Measurements from ENCODE around the gene LURAP1L. TPM values are rescaled to one million over a fixed set of nuclear protein-coding genes. Genes with fewer than 3 reads are reported as not detected.
A peak's percentile ranks its signal among the peaks of the same experiment; 100 is the strongest.

Gene LURAP1L
- total RNA-seq, 1 donor = 38.0 TPM

DNA sequence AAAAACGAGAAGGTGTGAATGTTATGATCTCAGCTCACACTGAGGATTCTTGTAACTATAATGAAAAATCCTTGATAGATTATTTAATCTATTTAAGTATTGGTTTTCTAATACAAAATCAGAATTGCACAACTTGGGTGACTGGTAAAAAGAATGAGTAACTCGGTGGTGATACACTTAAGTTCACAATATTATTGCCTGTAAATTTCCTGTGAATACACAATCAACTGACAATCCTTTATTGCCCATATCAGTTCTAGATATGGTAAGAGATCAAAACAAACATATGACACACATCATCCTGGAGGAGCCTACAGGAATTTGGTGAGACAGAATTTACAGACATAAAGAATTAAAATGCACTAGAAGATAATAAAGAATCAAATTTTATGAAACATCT is 14.1 kb upstream of the LURAP1L start:
- DNase-seq (ENCODE audit: low read depth) = no peak
- H3K4me3 ChIP-seq (ENCODE audit: low read depth, low read length) = no peak overlapping the region
- TF ChIP-seq, protein P1, sequence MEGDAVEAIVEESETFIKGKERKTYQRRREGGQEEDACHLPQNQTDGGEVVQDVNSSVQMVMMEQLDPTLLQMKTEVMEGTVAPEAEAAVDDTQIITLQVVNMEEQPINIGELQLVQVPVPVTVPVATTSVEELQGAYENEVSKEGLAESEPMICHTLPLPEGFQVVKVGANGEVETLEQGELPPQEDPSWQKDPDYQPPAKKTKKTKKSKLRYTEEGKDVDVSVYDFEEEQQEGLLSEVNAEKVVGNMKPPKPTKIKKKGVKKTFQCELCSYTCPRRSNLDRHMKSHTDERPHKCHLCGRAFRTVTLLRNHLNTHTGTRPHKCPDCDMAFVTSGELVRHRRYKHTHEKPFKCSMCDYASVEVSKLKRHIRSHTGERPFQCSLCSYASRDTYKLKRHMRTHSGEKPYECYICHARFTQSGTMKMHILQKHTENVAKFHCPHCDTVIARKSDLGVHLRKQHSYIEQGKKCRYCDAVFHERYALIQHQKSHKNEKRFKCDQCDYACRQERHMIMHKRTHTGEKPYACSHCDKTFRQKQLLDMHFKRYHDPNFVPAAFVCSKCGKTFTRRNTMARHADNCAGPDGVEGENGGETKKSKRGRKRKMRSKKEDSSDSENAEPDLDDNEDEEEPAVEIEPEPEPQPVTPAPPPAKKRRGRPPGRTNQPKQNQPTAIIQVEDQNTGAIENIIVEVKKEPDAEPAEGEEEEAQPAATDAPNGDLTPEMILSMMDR (IDR thresholded peaks at IDR 0.05; ENCODE audit: insufficient read depth, low read depth, low read length) = no peak

DNA sequence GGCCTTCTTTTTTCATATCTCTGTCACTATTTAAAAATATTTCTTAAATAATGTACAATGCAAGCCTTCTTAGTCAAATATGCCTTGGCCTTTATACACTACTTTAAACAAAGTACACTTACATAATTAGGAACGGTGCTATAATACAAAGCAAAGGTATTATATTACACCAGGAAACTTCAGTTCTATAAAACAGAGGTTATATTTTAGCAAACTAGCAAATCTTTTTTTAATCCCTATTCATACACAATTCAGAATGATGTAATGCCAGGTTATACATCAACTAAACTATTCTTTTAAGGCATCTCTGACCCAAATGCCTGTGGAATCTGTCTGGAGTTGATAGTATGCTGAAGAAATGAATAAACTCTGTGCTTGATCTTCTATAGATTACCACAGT is 10.7 kb upstream of the LURAP1L start:
- DNase-seq (ENCODE audit: low read depth) = no peak
- TF ChIP-seq, protein P1 (IDR thresholded peaks at IDR 0.05; ENCODE audit: insufficient read depth, low read depth, low read length) = no peak
- H3K4me3 ChIP-seq (ENCODE audit: low read depth, low read length) = no peak overlapping the region

DNA sequence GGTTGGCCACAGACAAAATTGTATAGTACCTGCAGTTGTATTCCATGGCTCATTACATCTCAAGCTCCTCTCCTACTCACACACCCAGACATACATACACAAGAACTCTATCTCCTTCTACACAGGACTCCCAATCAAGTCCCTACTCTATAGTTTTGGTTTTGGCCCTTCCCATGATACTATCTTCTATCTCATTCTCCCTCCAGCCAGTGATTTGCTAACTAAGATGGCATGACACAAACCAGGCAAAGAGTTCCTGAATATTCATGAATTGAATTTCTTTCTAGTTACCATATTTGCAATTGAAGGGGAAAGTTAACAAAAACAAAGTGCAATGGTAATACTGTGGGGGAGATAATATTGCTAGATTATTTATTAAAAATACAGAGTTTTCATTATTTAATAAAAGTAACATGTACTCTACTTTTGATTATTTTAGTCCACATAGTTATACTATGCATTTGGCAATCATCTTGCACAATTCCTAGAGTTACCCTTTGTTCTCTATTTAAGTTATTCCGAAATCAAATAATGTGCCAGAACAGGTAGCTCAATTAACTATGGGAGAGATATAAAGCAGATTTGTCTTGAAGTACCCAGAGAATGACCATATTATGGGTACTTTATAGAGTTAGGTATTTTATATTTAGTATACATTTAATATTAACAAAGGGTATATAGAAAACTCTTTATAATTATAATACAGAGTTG is 9.6 kb upstream of the LURAP1L start:
- H3K4me3 ChIP-seq (ENCODE audit: low read depth, low read length) = no peak overlapping the region
- TF ChIP-seq, protein P1 (IDR thresholded peaks at IDR 0.05; ENCODE audit: insufficient read depth, low read depth, low read length) = no peak
- no peak for DNase-seq (ENCODE audit: low read depth)

DNA sequence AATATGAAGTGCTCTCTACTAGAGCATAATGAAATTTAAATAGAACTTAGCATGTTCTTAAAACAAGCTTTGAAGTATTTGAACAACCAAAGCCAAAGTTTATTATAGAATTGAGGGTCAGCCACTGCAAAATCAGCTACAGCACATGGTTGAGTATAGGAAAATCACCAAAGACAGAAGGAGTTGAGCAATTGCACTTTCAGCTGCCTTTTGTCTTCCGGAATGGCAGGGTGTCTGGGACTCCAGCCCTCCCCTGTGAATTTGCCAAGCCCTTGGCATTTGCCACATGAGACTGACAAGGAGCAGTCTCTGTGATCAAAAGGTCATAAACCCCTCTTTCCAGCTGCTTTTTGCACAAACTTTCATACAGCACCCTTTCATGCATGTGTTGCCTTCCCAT is 8.5 kb upstream of the LURAP1L start:
- DNase-seq (ENCODE audit: low read depth) = no peak

DNA sequence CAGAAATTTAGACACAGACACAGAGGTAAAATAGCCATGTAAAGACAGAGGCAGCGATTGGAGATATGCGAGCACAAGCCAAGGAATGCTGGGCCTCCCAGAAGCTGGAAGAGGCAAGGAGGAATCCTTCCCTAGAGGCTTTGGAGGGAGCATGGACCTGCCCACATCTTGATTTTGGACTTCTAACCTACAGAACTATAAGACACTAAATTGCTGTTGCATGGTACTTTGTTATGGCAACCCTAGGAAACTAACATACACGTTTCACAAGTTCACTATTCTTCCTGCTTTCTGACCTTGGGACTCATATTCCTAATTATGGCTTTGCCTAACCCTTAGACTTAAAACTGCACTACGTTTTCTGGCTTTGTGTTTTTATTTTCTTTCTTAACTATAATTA is 4.6 kb upstream of the LURAP1L start:
- TF ChIP-seq, protein P1 (IDR thresholded peaks at IDR 0.05; ENCODE audit: insufficient read depth, low read depth, low read length) = no peak
- no peak overlapping the region for H3K4me3 ChIP-seq (ENCODE audit: low read depth, low read length)
- DNase-seq (ENCODE audit: low read depth) = no peak

More for the DNA sequence above, 8.5 kb upstream of the LURAP1L start:
- H3K4me3 ChIP-seq (ENCODE audit: low read depth, low read length) = no peak overlapping the region
- TF ChIP-seq, protein P1 (IDR thresholded peaks at IDR 0.05; ENCODE audit: insufficient read depth, low read depth, low read length) = no peak

DNA sequence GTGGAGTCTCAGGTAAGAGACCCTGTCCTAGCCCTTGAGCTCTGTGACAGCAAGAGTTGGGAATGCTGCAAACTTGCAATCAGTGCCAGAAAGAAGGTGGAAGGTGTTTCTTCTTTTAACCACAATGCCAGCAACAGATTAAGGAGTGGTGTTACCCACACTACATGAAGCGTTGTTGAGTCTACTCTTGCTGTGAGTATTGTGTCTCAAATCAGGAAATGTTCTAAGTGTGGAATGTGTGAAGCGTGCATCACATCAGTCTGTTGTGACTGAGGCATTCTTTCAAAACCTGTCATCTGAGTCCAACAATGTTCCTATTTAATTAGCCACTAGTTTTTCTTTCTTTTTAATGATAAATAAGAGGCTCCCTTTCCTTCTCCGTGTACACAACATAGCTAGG is 2.9 kb upstream of the LURAP1L start:
- no peak overlapping the region for H3K4me3 ChIP-seq (ENCODE audit: low read depth, low read length)
- DNase-seq (ENCODE audit: low read depth) = peak; percentile 53
- TF ChIP-seq, protein P1 (IDR thresholded peaks at IDR 0.05; ENCODE audit: insufficient read depth, low read depth, low read length) = no peak

DNA sequence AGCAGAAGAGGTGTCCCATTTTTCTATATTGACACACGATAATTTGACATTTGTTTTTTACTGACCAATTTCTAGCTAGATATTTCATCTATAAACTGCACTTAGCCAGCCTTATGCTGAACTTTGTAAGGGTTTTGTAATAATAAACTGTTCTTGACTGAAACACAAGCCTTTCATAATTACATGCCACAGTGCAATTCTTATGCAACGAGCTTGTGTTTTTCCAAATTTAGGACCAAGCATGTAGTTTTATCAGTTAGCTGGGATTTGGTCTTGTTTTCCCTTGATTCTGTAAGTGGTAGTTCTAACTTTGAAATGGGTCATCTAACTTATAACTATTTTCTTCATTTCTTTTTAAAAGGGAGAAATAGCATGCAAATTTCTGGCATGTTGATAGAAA is 1.3 kb upstream of the LURAP1L start:
- TF ChIP-seq, protein P1 (IDR thresholded peaks at IDR 0.05; ENCODE audit: insufficient read depth, low read depth, low read length) = no peak
- H3K4me3 ChIP-seq (ENCODE audit: low read depth, low read length) = no peak overlapping the region
- DNase-seq (ENCODE audit: low read depth) = peak; percentile 72
